Pancreas (tissue), 10 donors: ENCODE results near the gene DLG3. TPM values are rescaled to one million over a fixed set of nuclear protein-coding genes. Genes with fewer than 3 reads are reported as not detected.

ENCODE experiments used
- ATAC-seq, 4 donors: fragments of 200-7000 bp; cut with Tn5 transposase; one replicate each; pipeline versions ENCODE4 v1.8.0 to v1.9.1; 2020; ENCODE audit warnings: mild to moderate bottlenecking in 4 of 4, moderate library complexity in 4 of 4
- DNase-seq, 6 donors: peaks; one replicate each; pipeline ENCODE4 v3.0.0-alpha.2; 2020
- FAIRE-seq: peaks from 2 replicates; lab custom pipeline; 2012; peaks lifted over from hg19 to GRCh38; lab: Jason Lieb, UNC
- H3K27ac ChIP-seq, 4 donors: fragments of 200-600 bp; sonication (generic); 1 replicate in 3 of 4; 2 replicates in 1 of 4; pipeline versions ENCODE4 v1.5.0 to v1.8.0; 2020
- H3K27me3 ChIP-seq, 4 donors: fragments of 200-600 bp; one replicate each; pipeline ENCODE4 v1.8.0; 2021
- H3K36me3 ChIP-seq, 3 donors: fragments of 200-600 bp; sonication (generic) in 1 of 3; one replicate each; pipeline versions ENCODE4 v1.5.0 to v1.8.0; 2020 to 2021
- H3K4me1 ChIP-seq, 3 donors: fragments of 200-600 bp; one replicate each; pipeline ENCODE4 v1.8.0; 2021
- H3K4me3 ChIP-seq, 4 donors: fragments of 200-600 bp; sonication (generic) in 2 of 4; one replicate each; pipeline versions ENCODE4 v1.5.0 to v1.8.0; 2020 to 2021
- H3K9me3 ChIP-seq, 4 donors: fragments of 200-600 bp; one replicate each; pipeline ENCODE4 v1.8.0; 2021
- WGBS, 2 donors: extraction: QIAGEN DNeasy Blood & Tissue Kit; methylation state at CpG; one replicate each; pipeline ENCODE4 v1.1.7; 2013; 5-methylcytosine and 5-hydroxymethylcytosine counted together
- intact Hi-C, 3 donors: fragments of 100-400 bp; cut with DNase I; formaldehyde crosslinking; loops; one replicate each; pipeline versions ENCODE4 v1.11.1 to v1.14.2; 2022
- polyA plus RNA-seq, 2 donors: library from polyadenylated mRNA; stranded (reverse); fragments of 200-250 nt; gene quantifications; one replicate each; pipeline ENCODE4 v1.2.3, GENCODE V29; 2013
- total RNA-seq, 6 donors: library from RNA; stranded (reverse); fragmentation: NEBNext Ultra II Directional in 4 of 6; extraction: Animal tissue kit (Norgen Biotek cat#: 25700) in 4 of 6; gene quantifications; one replicate each; pipeline versions ENCODE4 v1.2.1 to v1.2.4, GENCODE V29; 2021 to 2023
- TF ChIP-seq, protein P1 (sequence below), 4 donors: fragments of 200-600 bp; sonication (generic) in 3 of 4; IDR thresholded peaks; one replicate each; pipeline versions ENCODE4 v1.5.0 to v1.8.0; 2021; ENCODE audit warnings: antibody characterized with exemption in 4 of 4
- donor health status: healthy with polysubstance abuse.
- donor health status: DM: no; HTN: no; CAD: no; lungs with moderate emphysema.
- donor health status: DM: no; HTN: no; CAD: no.
- donor health status: control.
- donor health status: control.
- donor health status: Bipolar disorder and iron deficiency.
- donor health status: DM: yes; HTN: yes; CAD: no.
- donor health status: DM: no; HTN: no; CAD: no.
- donor health status: DM: no; HTN: no; CAD: no.
- donor health status: DM: yes; HTN: yes; CAD: no.

Gene DLG3
- total and polyA plus RNA-seq, 8 donors, result 18.7 to 55.7 (median 43.2) TPM

GRCh38 chrX:70477734-70478075, 33.1 kb downstream of the DLG3 start:
- FAIRE-seq, result no peak
- Histone ChIP-seq H3K27me3 (peaks cover 0 to 4% (median 0%) of the 10 kb centered on the region in 4 donors), H3K9me3 (no peaks in the 10 kb centered on the region), H3K4me1 (peaks cover 22 to 55% (median 39%) of the 10 kb centered on the region in 3 donors), H3K36me3 (no peaks in the 10 kb centered on the region), H3K4me3 (no peak overlapping the region), H3K27ac (peak overlapping the region; percentile 63 to 85 (median 79))
- ATAC-seq, result peak; percentile 19 to 52 (median 36)
- WGBS, 2 donors, result 10 to 29% methylated on average over 4 of the region's 4 CpGs
- TF ChIP-seq, protein P1, sequence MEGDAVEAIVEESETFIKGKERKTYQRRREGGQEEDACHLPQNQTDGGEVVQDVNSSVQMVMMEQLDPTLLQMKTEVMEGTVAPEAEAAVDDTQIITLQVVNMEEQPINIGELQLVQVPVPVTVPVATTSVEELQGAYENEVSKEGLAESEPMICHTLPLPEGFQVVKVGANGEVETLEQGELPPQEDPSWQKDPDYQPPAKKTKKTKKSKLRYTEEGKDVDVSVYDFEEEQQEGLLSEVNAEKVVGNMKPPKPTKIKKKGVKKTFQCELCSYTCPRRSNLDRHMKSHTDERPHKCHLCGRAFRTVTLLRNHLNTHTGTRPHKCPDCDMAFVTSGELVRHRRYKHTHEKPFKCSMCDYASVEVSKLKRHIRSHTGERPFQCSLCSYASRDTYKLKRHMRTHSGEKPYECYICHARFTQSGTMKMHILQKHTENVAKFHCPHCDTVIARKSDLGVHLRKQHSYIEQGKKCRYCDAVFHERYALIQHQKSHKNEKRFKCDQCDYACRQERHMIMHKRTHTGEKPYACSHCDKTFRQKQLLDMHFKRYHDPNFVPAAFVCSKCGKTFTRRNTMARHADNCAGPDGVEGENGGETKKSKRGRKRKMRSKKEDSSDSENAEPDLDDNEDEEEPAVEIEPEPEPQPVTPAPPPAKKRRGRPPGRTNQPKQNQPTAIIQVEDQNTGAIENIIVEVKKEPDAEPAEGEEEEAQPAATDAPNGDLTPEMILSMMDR (IDR thresholded peaks at IDR 0.05), result no peak
- DNase-seq, result no peak
- intact Hi-C loops, result no loop called here

GRCh38 chrX:70478526-70479245, 34.1 kb downstream of the DLG3 start:
- no peak overlapping the region for H3K4me3 ChIP-seq
- H3K36me3 ChIP-seq, result no peaks in the 10 kb centered on the region
- ATAC-seq (no peak), DNase-seq (no peak), FAIRE-seq (no peak)
- no peaks in the 10 kb centered on the region for H3K9me3 ChIP-seq
- intact Hi-C loops, result no loop called here
- H3K27ac ChIP-seq, result peak overlapping the region; percentile 63 to 85 (median 79)
- H3K4me1 ChIP-seq, result peaks cover 22 to 55% (median 39%) of the 10 kb centered on the region in 3 donors
- 41 to 62% methylated on average over 10 of the region's 10 CpGs for WGBS, 2 donors
- TF ChIP-seq, protein P1 (IDR thresholded peaks at IDR 0.05), result no peak
- H3K27me3 ChIP-seq, result peaks cover 0 to 4% (median 0%) of the 10 kb centered on the region in 4 donors

- Histone ChIP-seq H3K4me3 (no peak overlapping the region), H3K27ac (peak overlapping the region; percentile 63 to 85 (median 79)), H3K36me3 (no peaks in the 10 kb centered on the region), H3K4me1 (peaks cover 22 to 55% (median 39%) of the 10 kb centered on the region in 3 donors), H3K9me3 (no peaks in the 10 kb centered on the region), H3K27me3 (peaks cover 0 to 4% (median 0%) of the 10 kb centered on the region in 4 donors)
- FAIRE-seq, result no peak
- no peak for DNase-seq
- WGBS, 2 donors, result 24 to 53% methylated on average over 4 of the region's 4 CpGs
- intact Hi-C loops, result no loop called here
- ATAC-seq, result peak; percentile 5 to 29 (median 14)
- TF ChIP-seq, protein P1 (IDR thresholded peaks at IDR 0.05), result no peak
Measured at GRCh38 chrX:70479247-70479921, 34.7 kb downstream of the DLG3 start.

DNA sequence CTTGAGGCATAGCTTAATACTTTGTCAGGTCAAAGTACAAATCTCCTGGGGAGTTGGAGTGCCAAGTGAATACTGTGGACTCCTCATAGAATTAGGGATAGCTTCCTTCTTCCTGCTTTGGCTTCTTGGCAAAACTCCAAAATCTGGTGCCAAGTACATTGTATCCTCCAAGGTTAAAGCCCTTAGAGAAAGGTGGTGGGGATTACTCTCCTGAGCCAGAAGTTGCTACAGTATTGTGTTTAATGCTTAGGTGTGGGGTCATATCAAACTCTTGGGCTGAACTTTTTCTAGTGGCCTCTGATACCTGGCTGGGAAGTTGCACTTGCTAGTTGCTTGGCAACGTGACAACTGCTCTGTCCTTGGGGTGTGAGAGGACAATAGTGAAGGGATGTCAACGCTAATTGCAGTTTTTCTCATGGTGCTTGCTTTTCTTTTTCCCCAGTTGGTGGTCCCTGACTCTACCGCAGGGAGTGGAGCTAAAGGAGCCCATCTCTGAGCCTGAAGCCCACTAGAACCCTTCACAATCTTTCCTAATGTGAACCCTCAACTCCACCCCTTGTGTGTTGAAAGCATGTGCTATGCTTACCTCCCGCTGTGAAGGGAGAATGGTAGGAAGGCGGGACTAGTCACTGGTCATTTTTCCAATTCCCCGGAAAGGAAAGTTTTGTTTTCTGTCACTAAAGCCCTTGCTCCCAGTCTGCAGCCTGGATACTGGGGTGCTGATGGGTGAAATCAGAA, 35.5 kb downstream of the DLG3 start:
- peak; percentile 47 to 68 (median 59) for ATAC-seq
- intact Hi-C loops, result no loop called here
- TF ChIP-seq, protein P1 (IDR thresholded peaks at IDR 0.05), result no peak
- no peak for FAIRE-seq
- no peaks in the 10 kb centered on the region for H3K9me3 ChIP-seq
- H3K36me3 ChIP-seq, result no peaks in the 10 kb centered on the region
- peaks cover 22 to 55% (median 39%) of the 10 kb centered on the region in 3 donors for H3K4me1 ChIP-seq
- WGBS, 2 donors, result 7 to 17% methylated on average over 6 of the region's 6 CpGs
- DNase-seq, result peak in 4 of 6 donors; percentile 59 to 68 (median 65)
- H3K4me3 ChIP-seq, result peak overlapping the region in 1 of 4 donors; percentile 6
- H3K27me3 ChIP-seq, result peaks cover 0 to 4% (median 0%) of the 10 kb centered on the region in 4 donors
- peak overlapping the region; percentile 56 to 85 (median 72) for H3K27ac ChIP-seq
